ENCODE results near the gene STAG3. TPM values are rescaled to one million over a fixed set of nuclear protein-coding genes. Genes with fewer than 3 reads are reported as not detected.
A peak's percentile ranks its signal among the peaks of the same experiment; 100 is the strongest.
"Not testable (repeated sequence)": the region's sequence is repeated elsewhere in the genome, so short reads cannot be mapped to it uniquely, and the experiment has no call there.

The STAG3 gene
- not detected for total RNA-seq

GRCh38 chr7:100177045-100178001 is at the start of gene STAG3, which contains the start of gene GPC2:
STAG3 (plus strand) TSS chr7:100177918; CDS start chr7:100180557, 2,639 bp downstream.
GPC2 (minus strand) TSS chr7:100177381; CDS start chr7:100177199, 182 bp downstream.
- TF ChIP-seq POLR2A (IDR thresholded peaks at IDR 0.05) (no peak), CTCF (IDR thresholded peaks at IDR 0.05) (no peak)
- intact Hi-C loops (cut with DNase I) = no loop called here
- ATAC-seq = peak; percentile 97
- H3K4me3 ChIP-seq = peak within 1 kb of the TSS in 1 of 2 donors; percentile 15
- H3K27me3 ChIP-seq = peaks cover 0 to 6% of the 10 kb centered on the region in 2 donors
- no peaks in the 10 kb centered on the region for H3K36me3 ChIP-seq (replicated peaks in 1 of 2; ENCODE audit: insufficient read depth in 1 of 2, low read depth in 2 of 2)
- H3K4me1 ChIP-seq = peaks cover 13% of the 10 kb centered on the region
- H3K27ac ChIP-seq = no peak within 1 kb of the TSS
- 1 to 2% methylated on average over 24 to 61 of the region's 78 CpGs for WGBS, 2 donors
- H3K9me3 ChIP-seq = no peaks in the 10 kb centered on the region
- peak; percentile 92 to 97 (median 95) for DNase-seq

- Histone ChIP-seq H3K4me3 (no peak overlapping the region), H3K9me3 (no peaks in the 10 kb centered on the region), H3K27ac (peak overlapping the region in 1 of 4 donors; percentile 99), H3K27me3 (no peaks in the 10 kb centered on the region), H3K4me1 (peaks cover 54% of the 10 kb centered on the region), H3K36me3 (replicated peaks in 1 of 2; ENCODE audit: insufficient read depth in 1 of 2, low read depth in 2 of 2) (no peaks in the 10 kb centered on the region)
- intact Hi-C loops (cut with DNase I) = no loop called here
- 63 to 76% methylated on average over 1 of the region's 1 CpG for WGBS, 2 donors
- ATAC-seq (no peak), DNase-seq (no peak)
- TF ChIP-seq POLR2A (IDR thresholded peaks at IDR 0.05) (no peak), CTCF (IDR thresholded peaks at IDR 0.05) (no peak)
These were observed 49.1 kb upstream of the STAG3 start for GRCh38 chr7:100128637-100128963.

- H3K36me3 ChIP-seq (replicated peaks in 1 of 2; ENCODE audit: insufficient read depth in 1 of 2, low read depth in 2 of 2); H3K9me3 ChIP-seq; DNase-seq; H3K27me3 ChIP-seq; ATAC-seq; H3K4me3 ChIP-seq: not testable (repeated sequence)
- Histone ChIP-seq H3K4me1 (peaks cover 48% of the 10 kb centered on the region), H3K27ac (peak overlapping the region in 3 of 4 donors; percentile 56 to 87 (median 84))
- intact Hi-C loops (cut with DNase I) = loop anchor here (10.0 kb wide), 2 partner anchors 85 to 205 kb away; partner anchors contain the start of gene PVRIG
- 90 to 100% methylated on average over 1 of the region's 1 CpG for WGBS, 2 donors
These were observed 47.5 kb upstream of the STAG3 start for GRCh38 chr7:100130220-100130607.

- H3K36me3 ChIP-seq (replicated peaks in 1 of 2; ENCODE audit: insufficient read depth in 1 of 2, low read depth in 2 of 2) = no peaks in the 10 kb centered on the region
- DNase-seq (peak; percentile 84 to 92 (median 88)), ATAC-seq (peak; percentile 57)
- peak overlapping the region in 3 of 4 donors; percentile 56 to 87 (median 84) for H3K27ac ChIP-seq
- intact Hi-C loops (cut with DNase I) = loop anchor here (10.0 kb wide), 2 partner anchors 84 to 204 kb away; partner anchors contain the start of gene PVRIG
- 3 to 5% methylated on average over 24 of the region's 24 CpGs for WGBS, 2 donors
- no peaks in the 10 kb centered on the region for H3K27me3 ChIP-seq
- no peaks in the 10 kb centered on the region for H3K9me3 ChIP-seq
- TF ChIP-seq POLR2A (IDR thresholded peaks at IDR 0.05) (peak in 2 of 3 donors; percentile 30 to 56), CTCF (IDR thresholded peaks at IDR 0.05) (peak; percentile 78 to 98 (median 85))
- H3K4me1 ChIP-seq = peaks cover 42% of the 10 kb centered on the region
- no peak overlapping the region for H3K4me3 ChIP-seq
These were observed 46.9 kb upstream of the STAG3 start for GRCh38 chr7:100130608-100131453.

GRCh38 chr7:100132126-100132525 is 45.6 kb upstream of the STAG3 start:
- Histone ChIP-seq H3K36me3 (replicated peaks in 1 of 2; ENCODE audit: insufficient read depth in 1 of 2, low read depth in 2 of 2) (no peaks in the 10 kb centered on the region), H3K4me1 (peaks cover 36% of the 10 kb centered on the region), H3K4me3 (no peak overlapping the region), H3K27me3 (no peaks in the 10 kb centered on the region), H3K27ac (no peak overlapping the region), H3K9me3 (no peaks in the 10 kb centered on the region)
- intact Hi-C loops (cut with DNase I) = loop anchor here (10.0 kb wide), 2 partner anchors 83 to 203 kb away; partner anchors contain the start of gene PVRIG
- ATAC-seq = no peak
- TF ChIP-seq POLR2A (IDR thresholded peaks at IDR 0.05) (no peak), CTCF (IDR thresholded peaks at IDR 0.05) (no peak)
- WGBS, 2 donors = 52 to 60% methylated on average over 3 to 7 of the region's 7 CpGs
- no peak for DNase-seq

All from body of pancreas (tissue), 4 donors.